Glomerular visceral epithelial cell (primary cell): ENCODE results near the gene ITPK1.

Experiments
- DNase-seq: peaks from one replicate; pipeline ENCODE4 v3.0.0-alpha.2; 2016; ENCODE audit errors: extremely low spot score

The ITPK1 gene

GRCh38 chr14:92990456-92991430, 125.0 kb downstream of the ITPK1 start:
- no peak for DNase-seq

GRCh38 chr14:92988786-92989755, 126.7 kb downstream of the ITPK1 start:
- DNase-seq, result no peak

GRCh38 chr14:92987713-92988510, 127.8 kb downstream of the ITPK1 start:
- DNase-seq, result no peak

GRCh38 chr14:92987148-92987570, 128.6 kb downstream of the ITPK1 start:
- no peak for DNase-seq

GRCh38 chr14:92986254-92987147, 129.2 kb downstream of the ITPK1 start:
- DNase-seq, result peak; percentile 47

GRCh38 chr14:92985521-92985920, 130.2 kb downstream of the ITPK1 start:
- no peak for DNase-seq

GRCh38 chr14:92984896-92985295, 130.8 kb downstream of the ITPK1 start:
- no peak for DNase-seq

- DNase-seq, result no peak
Measured at GRCh38 chr14:92984082-92984788, 131.5 kb downstream of the ITPK1 start.

- DNase-seq, result peak; percentile 41
Measured at GRCh38 chr14:92982956-92983355, 132.8 kb downstream of the ITPK1 start.

- DNase-seq, result no peak
Measured at GRCh38 chr14:92981726-92982125, 134.0 kb downstream of the ITPK1 start.

- no peak for DNase-seq
Measured at GRCh38 chr14:92980866-92981265, 134.9 kb downstream of the ITPK1 start.

GRCh38 chr14:92978229-92979021, 137.3 kb downstream of the ITPK1 start:
- DNase-seq, result no peak

- DNase-seq, result no peak
Measured at GRCh38 chr14:92976268-92976667, 139.5 kb downstream of the ITPK1 start.

GRCh38 chr14:92974541-92975345, 141.0 kb downstream of the ITPK1 start:
- no peak for DNase-seq

- no peak for DNase-seq
Measured at GRCh38 chr14:92973798-92974372, 141.8 kb downstream of the ITPK1 start.

GRCh38 chr14:92973261-92973797, 142.4 kb downstream of the ITPK1 start:
- DNase-seq, result peak; percentile 37

- DNase-seq, result no peak
Measured at GRCh38 chr14:92971601-92972180, 144.0 kb downstream of the ITPK1 start.
